Lung (tissue), 12 donors: ENCODE measurements around the gene BOLL. TPM values are rescaled to one million over a fixed set of nuclear protein-coding genes. Genes with fewer than 3 reads are reported as not detected.

Experiments
- ATAC-seq: fragments of 200-7000 bp; cut with Tn5 transposase; one replicate; pipeline ENCODE4 v1.9.1; 2020; ENCODE audit warnings: moderate number of reproducible peaks; ENCODE audit not compliant: insufficient read depth, low FRiP score
- DNase-seq, 3 donors: peaks; one replicate each; pipeline ENCODE4 v3.0.0-alpha.2; 2013 to 2017
- H3K27ac ChIP-seq, 2 donors: one replicate each; pipeline ENCODE4 v1.5.1; 2013; ENCODE audit warnings: mild to moderate bottlenecking in 2 of 2, moderate library complexity in 2 of 2, control low read depth in 1 of 2, inconsistent platforms in 1 of 2, low read depth in 1 of 2, low read length in 1 of 2
- H3K27me3 ChIP-seq, 3 donors: one replicate each; pipeline ENCODE4 v1.5.1; 2013; ENCODE audit warnings: low read length in 2 of 3; ENCODE audit not compliant: control insufficient read depth in 3 of 3, insufficient read depth in 3 of 3
- H3K36me3 ChIP-seq, 4 donors: one replicate each; pipeline ENCODE4 v1.5.1; 2013; ENCODE audit warnings: low read length in 4 of 4, mild to moderate bottlenecking in 1 of 4, moderate library complexity in 1 of 4; ENCODE audit not compliant: control insufficient read depth in 4 of 4, insufficient read depth in 4 of 4
- H3K4me1 ChIP-seq, 5 donors: one replicate each; pipeline ENCODE4 v1.5.1; 2013; ENCODE audit warnings: low read length in 5 of 5, mild to moderate bottlenecking in 2 of 5, moderate library complexity in 1 of 5; ENCODE audit not compliant: control insufficient read depth in 5 of 5, insufficient read depth in 5 of 5
- H3K4me3 ChIP-seq: one replicate; pipeline ENCODE4 v1.5.1; 2013; ENCODE audit warnings: mild to moderate bottlenecking, control low read depth, moderate library complexity
- H3K9ac ChIP-seq, 2 donors: one replicate each; pipeline ENCODE4 v1.5.1; 2013; ENCODE audit warnings: low read length in 2 of 2, control low read depth in 1 of 2; ENCODE audit not compliant: insufficient read depth in 1 of 2
- H3K9me3 ChIP-seq, 4 donors: one replicate each; pipeline ENCODE4 v1.5.1; 2013; ENCODE audit warnings: low read length in 3 of 4, mild to moderate bottlenecking in 1 of 4, moderate library complexity in 1 of 4; ENCODE audit not compliant: control insufficient read depth in 4 of 4, insufficient read depth in 3 of 4
- CTCF ChIP-seq: IDR thresholded peaks from 2 replicates; pipeline ENCODE4 v1.5.1; 2012; ENCODE audit warnings: mild to moderate bottlenecking; ENCODE audit errors: control extremely low read depth, extremely low read depth
- WGBS, 2 donors: extraction: QIAGEN DNeasy Blood & Tissue Kit; methylation state at CpG; one replicate each; pipeline ENCODE4 v1.1.7; 2013; 5-methylcytosine and 5-hydroxymethylcytosine counted together
- polyA plus RNA-seq, 2 donors: library from polyadenylated mRNA; stranded (reverse); fragments of 200-250 nt; gene quantifications; one replicate each; pipeline ENCODE4 v1.2.1, GENCODE V29; 2013
- total RNA-seq, 2 donors: library from RNA; depleted of rRNA in 1 of 2; stranded (reverse); fragments of >200 nt in 1 of 2; gene quantifications; one replicate each; pipeline ENCODE4 v1.2.1, GENCODE V29; 2014 to 2021
- donor health status: control.
- donor health status: control.
- donor health status: Bipolar disorder and iron deficiency.
- donor health status: healthy.
- donor health status: DM: yes; HTN: yes; CAD: no.

BOLL gene
- total and polyA plus RNA-seq, 4 donors: not detected

- H3K27me3 ChIP-seq: no peaks in the 10 kb centered on the region
- peaks cover 0 to 38% (median 4%) of the 10 kb centered on the region in 5 donors for H3K4me1 ChIP-seq
- no peak for TF ChIP-seq CTCF
- H3K27ac ChIP-seq: peak within 1 kb of the TSS; percentile 86 to 87
- no peaks in the 10 kb centered on the region for H3K36me3 ChIP-seq
- 1% methylated on average over 46 to 50 of the region's 50 CpGs for WGBS, 2 donors
- H3K4me3 ChIP-seq: peak within 1 kb of the TSS; percentile 81
- DNase-seq (peak; percentile 93 to 96 (median 94)), ATAC-seq (peak; percentile 96)
- H3K9ac ChIP-seq: peak within 1 kb of the TSS in 1 of 2 donors; percentile 61
- no peaks in the 10 kb centered on the region for H3K9me3 ChIP-seq
These were observed 19.1 kb upstream of the BOLL start, which contains the start of gene PLCL1 for GRCh38 chr2:197804049-197804757. PLCL1 (plus strand) TSS chr2:197804593.

GRCh38 chr2:197803033-197803444, 17.9 kb upstream of the BOLL start:
- Histone ChIP-seq H3K9me3 (no peaks in the 10 kb centered on the region), H3K9ac (no peak overlapping the region), H3K4me1 (peaks cover 0 to 28% (median 4%) of the 10 kb centered on the region in 5 donors), H3K4me3 (no peak overlapping the region), H3K27me3 (no peaks in the 10 kb centered on the region), H3K27ac (peak overlapping the region in 1 of 2 donors; percentile 50), H3K36me3 (no peaks in the 10 kb centered on the region)
- peak; percentile 67 for TF ChIP-seq CTCF
- no peak for ATAC-seq
- DNase-seq: peak; percentile 33 to 84 (median 80)
- 30 to 31% methylated on average over 2 of the region's 2 CpGs for WGBS, 2 donors

- Histone ChIP-seq H3K27ac (no peak overlapping the region), H3K27me3 (no peaks in the 10 kb centered on the region), H3K9ac (no peak overlapping the region), H3K9me3 (peaks cover 0 to 2% (median 0%) of the 10 kb centered on the region in 4 donors), H3K4me3 (no peak overlapping the region), H3K36me3 (no peaks in the 10 kb centered on the region), H3K4me1 (peaks cover 0 to 15% (median 3%) of the 10 kb centered on the region in 5 donors)
- DNase-seq (no peak), ATAC-seq (no peak)
- TF ChIP-seq CTCF: no peak
These were observed 15.9 kb upstream of the BOLL start for GRCh38 chr2:197801033-197801432.

GRCh38 chr2:197800091-197800490, 15.0 kb upstream of the BOLL start:
- DNase-seq (no peak), ATAC-seq (no peak)
- H3K9me3 ChIP-seq: peaks cover 0 to 2% (median 0%) of the 10 kb centered on the region in 4 donors
- no peaks in the 10 kb centered on the region for H3K27me3 ChIP-seq
- no peaks in the 10 kb centered on the region for H3K36me3 ChIP-seq
- no peak overlapping the region for H3K9ac ChIP-seq
- H3K4me1 ChIP-seq: peaks cover 0 to 5% (median 3%) of the 10 kb centered on the region in 5 donors
- no peak overlapping the region for H3K27ac ChIP-seq
- no peak for TF ChIP-seq CTCF
- H3K4me3 ChIP-seq: no peak overlapping the region
- WGBS, 2 donors: 90 to 91% methylated on average over 2 of the region's 2 CpGs
